A549 (cell line): ENCODE data around the gene INPP5A. TPM values are rescaled to one million over a fixed set of nuclear protein-coding genes. Genes with fewer than 3 reads are reported as not detected.

Experiments used
- ATAC-seq, 2 experiments: fragments of 200-7000 bp in 1 of 2; fragments of >200 bp in 1 of 2; cut with Nextera tagmentation in 1 of 2; cut with Tn5 transposase in 1 of 2; 3 replicates each; pipeline versions ENCODE4 v1.8.0 to v1.9.1; 2018 to 2020; ENCODE audit warnings: mild to moderate bottlenecking in 1 of 2, moderate library complexity in 1 of 2
- CTCF ChIA-PET: fragments of 300-600 bp; sonication (Branson Sonifier 250); formaldehyde crosslinking; extraction: SDS; loops from one replicate; lab custom pipeline; 2021; ENCODE audit warnings: antibody characterized with exemption, inconsistent platforms; lab: Yijun Ruan, JAX
- POLR2A ChIA-PET: fragments of 350-600 bp; formaldehyde crosslinking; extraction: SDS; loops from one replicate; lab custom pipeline; 2021; ENCODE audit warnings: antibody characterized with exemption, inconsistent platforms; lab: Yijun Ruan, JAX
- DNase-seq, 2 experiments: peaks; one replicate each; pipeline versions ENCODE4 v3.0.0 to v3.0.0-alpha.2; 2011 to 2016; ENCODE audit warnings: low read depth in 1 of 2, low spot score in 1 of 2
- FAIRE-seq: peaks from 2 replicates; lab custom pipeline; 2011; peaks lifted over from hg19 to GRCh38; lab: Jason Lieb, UNC
- H3K27ac ChIP-seq, 2 experiments: fragments of >200 bp; sonication (Bioruptor Twin); formaldehyde crosslinking; 3 replicates each; pipeline ENCODE4 v1.5.1; 2016 to 2017
- H3K4me1 ChIP-seq: fragments of >200 bp; sonication (Bioruptor Twin); formaldehyde crosslinking; 3 replicates; pipeline ENCODE4 v1.6.1; 2016
- H3K4me2 ChIP-seq: fragments of >200 bp; sonication (Bioruptor Twin); formaldehyde crosslinking; 3 replicates; pipeline ENCODE4 v1.6.1; 2016
- H3K4me3 ChIP-seq: fragments of >200 bp; sonication (Bioruptor Twin); formaldehyde crosslinking; 3 replicates; pipeline ENCODE4 v1.5.1; 2016
- H3K9me3 ChIP-seq: fragments of >200 bp; sonication (Bioruptor Twin); formaldehyde crosslinking; 3 replicates; pipeline ENCODE4 v1.6.1; 2016
- CBX2 ChIP-seq: fragments of 200-600 bp; sonication (generic); IDR thresholded peaks from 2 replicates; pipeline ENCODE4 v1.6.1; 2016; ENCODE audit warnings: low read depth, mild to moderate bottlenecking, borderline replicate concordance
- EP300 ChIP-seq, 2 experiments: fragments of >200 bp; sonication (Bioruptor Twin); formaldehyde crosslinking; IDR thresholded peaks; 2 replicates in 1 of 2; 3 replicates in 1 of 2; pipeline ENCODE4 v1.6.1; 2016 to 2017
- ESRRA ChIP-seq: fragments of 150-350 bp; IDR thresholded peaks from 2 replicates; pipeline ENCODE4 v1.6.1; 2014; ENCODE audit warnings: mild to moderate bottlenecking, low read length, borderline replicate concordance
- HDAC2 ChIP-seq: fragments of 200-600 bp; sonication (generic); IDR thresholded peaks from 2 replicates; pipeline ENCODE4 v1.6.1; 2016
- HES2 ChIP-seq: fragments of >200 bp; sonication (Bioruptor Twin); formaldehyde crosslinking; IDR thresholded peaks from 2 replicates; pipeline ENCODE4 v1.6.1; 2016
- JUN ChIP-seq, 2 experiments: fragments of >200 bp; sonication (Bioruptor Twin); formaldehyde crosslinking; IDR thresholded peaks; 2 replicates in 1 of 2; 3 replicates in 1 of 2; pipeline ENCODE4 v1.6.1; 2016 to 2017
- JUNB ChIP-seq: fragments of >200 bp; sonication (Bioruptor Twin); formaldehyde crosslinking; IDR thresholded peaks from 2 replicates; pipeline ENCODE4 v1.6.1; 2016
- MAFK ChIP-seq: fragments of 450-650 bp; IDR thresholded peaks from 2 replicates; pipeline ENCODE4 v1.6.1; 2014; ENCODE audit not compliant: partially characterized antibody
- MAX ChIP-seq: IDR thresholded peaks from 2 replicates; pipeline ENCODE4 v1.6.1; 2012
- MAZ ChIP-seq: fragments of 150-350 bp; IDR thresholded peaks from 2 replicates; pipeline ENCODE4 v1.6.1; 2014; ENCODE audit warnings: antibody characterized with exemption, low read depth, low read length, borderline replicate concordance
- PHF8 ChIP-seq: fragments of 200-600 bp; sonication (generic); IDR thresholded peaks from 2 replicates; pipeline ENCODE4 v1.6.1; 2016; ENCODE audit warnings: low read depth, mild to moderate bottlenecking, antibody characterized with exemption, moderate library complexity, borderline replicate concordance
- POLR2AphosphoS2 ChIP-seq: conservative IDR thresholded peaks from 2 replicates; pipeline ENCODE4 v1.6.1; 2012; ENCODE audit warnings: low read length, improper control_type of control experiment, inconsistent platforms
- RARB ChIP-seq: fragments of 250-450 bp; sonication (Bioruptor Pico); IDR thresholded peaks from 2 replicates; pipeline ENCODE4 v1.8.0; 2021; ENCODE audit warnings: mild to moderate bottlenecking, moderate library complexity
- RCOR1 ChIP-seq: fragments of 150-350 bp; IDR thresholded peaks from 2 replicates; pipeline ENCODE4 v1.6.1; 2014; ENCODE audit warnings: antibody characterized with exemption, low read length, low read depth
- RNF2 ChIP-seq: fragments of 200-600 bp; sonication (generic); IDR thresholded peaks from 2 replicates; pipeline ENCODE4 v1.6.1; 2016; ENCODE audit warnings: low read depth, mild to moderate bottlenecking, antibody characterized with exemption, moderate library complexity, borderline replicate concordance
- TFCP2L1 ChIP-seq: fragments of 250-450 bp; sonication (Bioruptor Pico); IDR thresholded peaks from 2 replicates; pipeline ENCODE4 v1.5.0; 2021; ENCODE audit warnings: mild to moderate bottlenecking
- ZC3H11A ChIP-seq: fragments of 450-650 bp; IDR thresholded peaks from 2 replicates; pipeline ENCODE4 v1.6.1; 2014; ENCODE audit warnings: antibody characterized with exemption, mild to moderate bottlenecking
- whole genome bisulfite sequencing: methylation state at CpG from one replicate; pipeline ENCODE4 v1.1.6; 2017; ENCODE audit errors: missing lambda C conversion rate; 5-methylcytosine and 5-hydroxymethylcytosine counted together
- polyA plus RNA-seq, 4 experiments: library from polyadenylated mRNA; depleted of rRNA in 3 of 4; stranded (reverse); fragments of >200 nt; fragmentation: RNase III in 1 of 4; extraction: RNeasy Plus Mini Kit Qiagen cat#74134 plus additional on column Dnase treatment in 1 of 4; gene quantifications; 2 replicates in 3 of 4; 3 replicates in 1 of 4; pipeline ENCODE4 v1.2.3, GENCODE V29; 2011 to 2017
- TF ChIP-seq, protein P1 (sequence below): IDR thresholded peaks from 2 replicates; pipeline ENCODE4 v1.6.1; 2012; ENCODE audit warnings: low read depth, borderline replicate concordance
- TF ChIP-seq, protein P2 (sequence below): fragments of 250-450 bp; sonication (Bioruptor Pico); IDR thresholded peaks from 2 replicates; pipeline ENCODE4 v1.5.0; 2021; ENCODE audit warnings: mild to moderate bottlenecking, moderate library complexity, borderline replicate concordance
- TF ChIP-seq, protein P3 (sequence below): fragments of 150-350 bp; IDR thresholded peaks from 2 replicates; pipeline ENCODE4 v1.6.1; 2014; ENCODE audit warnings: low read depth, mild to moderate bottlenecking, low read length
- TF ChIP-seq, protein P4 (sequence below): fragments of 200-600 bp; sonication (generic); IDR thresholded peaks from 2 replicates; pipeline ENCODE4 v1.6.1; 2016; ENCODE audit warnings: antibody characterized with exemption, mild to moderate bottlenecking, moderate library complexity

Gene INPP5A
- polyA plus RNA-seq, 2 of the 4 experiments (the other 2 are of a cell fraction) = 13.7 to 15.1 TPM

- ATAC-seq (no peak), FAIRE-seq (no peak)
- CTCF ChIA-PET = interaction anchor here (1.1 to 7.1 kb wide), 3 partner anchors 13 to 183 kb away, joined by 4 to 134 read pairs (median 23); no protein-coding TSS in a partner anchor
Measured at GRCh38 chr10:132641966-132642731, 104.6 kb downstream of the INPP5A start.

GRCh38 chr10:132642732-132643008 lies 105.1 kb downstream of the INPP5A start:
- FAIRE-seq (no peak), ATAC-seq (no peak), DNase-seq (no peak)
- H3K27ac ChIP-seq = no peak overlapping the region
- CTCF ChIA-PET = interaction anchor here (4.2 to 7.1 kb wide), 2 partner anchors 12 to 184 kb away, joined by 23 to 134 read pairs; no protein-coding TSS in a partner anchor
- 89% methylated on average over 11 of the region's 11 CpGs for WGBS
- H3K4me1 ChIP-seq = peaks cover under 1% of the 10 kb centered on the region; the same call in 1 of the 3 replicates
- no peaks in the 10 kb centered on the region for H3K9me3 ChIP-seq
- TF ChIP-seq HES2 (no peak), TFCP2L1 (CRISPR knock-in tag) (no peak), MAZ (no peak), ZC3H11A (no peak), JUN (IDR thresholded peaks at IDR 0.05) (no peak), HDAC2 (no peak), PHF8 (no peak), RCOR1 (no peak), MAX (no peak), ESRRA (no peak), POLR2AphosphoS2 (no peak), JUNB (no peak), RARB (CRISPR knock-in tag) (no peak)
- TF ChIP-seq, protein P1, sequence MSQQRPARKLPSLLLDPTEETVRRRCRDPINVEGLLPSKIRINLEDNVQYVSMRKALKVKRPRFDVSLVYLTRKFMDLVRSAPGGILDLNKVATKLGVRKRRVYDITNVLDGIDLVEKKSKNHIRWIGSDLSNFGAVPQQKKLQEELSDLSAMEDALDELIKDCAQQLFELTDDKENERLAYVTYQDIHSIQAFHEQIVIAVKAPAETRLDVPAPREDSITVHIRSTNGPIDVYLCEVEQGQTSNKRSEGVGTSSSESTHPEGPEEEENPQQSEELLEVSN = no peak
- TF ChIP-seq, protein P2, sequence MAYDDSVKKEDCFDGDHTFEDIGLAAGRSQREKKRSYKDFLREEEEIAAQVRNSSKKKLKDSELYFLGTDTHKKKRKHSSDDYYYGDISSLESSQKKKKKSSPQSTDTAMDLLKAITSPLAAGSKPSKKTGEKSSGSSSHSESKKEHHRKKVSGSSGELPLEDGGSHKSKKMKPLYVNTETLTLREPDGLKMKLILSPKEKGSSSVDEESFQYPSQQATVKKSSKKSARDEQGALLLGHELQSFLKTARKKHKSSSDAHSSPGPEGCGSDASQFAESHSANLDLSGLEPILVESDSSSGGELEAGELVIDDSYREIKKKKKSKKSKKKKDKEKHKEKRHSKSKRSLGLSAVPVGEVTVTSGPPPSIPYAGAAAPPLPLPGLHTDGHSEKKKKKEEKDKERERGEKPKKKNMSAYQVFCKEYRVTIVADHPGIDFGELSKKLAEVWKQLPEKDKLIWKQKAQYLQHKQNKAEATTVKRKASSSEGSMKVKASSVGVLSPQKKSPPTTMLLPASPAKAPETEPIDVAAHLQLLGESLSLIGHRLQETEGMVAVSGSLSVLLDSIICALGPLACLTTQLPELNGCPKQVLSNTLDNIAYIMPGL (CRISPR knock-in tag) = no peak
- TF ChIP-seq, protein P3, sequence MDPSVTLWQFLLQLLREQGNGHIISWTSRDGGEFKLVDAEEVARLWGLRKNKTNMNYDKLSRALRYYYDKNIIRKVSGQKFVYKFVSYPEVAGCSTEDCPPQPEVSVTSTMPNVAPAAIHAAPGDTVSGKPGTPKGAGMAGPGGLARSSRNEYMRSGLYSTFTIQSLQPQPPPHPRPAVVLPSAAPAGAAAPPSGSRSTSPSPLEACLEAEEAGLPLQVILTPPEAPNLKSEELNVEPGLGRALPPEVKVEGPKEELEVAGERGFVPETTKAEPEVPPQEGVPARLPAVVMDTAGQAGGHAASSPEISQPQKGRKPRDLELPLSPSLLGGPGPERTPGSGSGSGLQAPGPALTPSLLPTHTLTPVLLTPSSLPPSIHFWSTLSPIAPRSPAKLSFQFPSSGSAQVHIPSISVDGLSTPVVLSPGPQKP = no peak
- H3K4me2 ChIP-seq = no peak overlapping the region
- POLR2A ChIA-PET = no interaction called here
- no peak overlapping the region for H3K4me3 ChIP-seq

More at GRCh38 chr10:132641966-132642731, 104.6 kb downstream of the INPP5A start:
- Histone ChIP-seq H3K4me3 (no peak overlapping the region), H3K9me3 (no peaks in the 10 kb centered on the region), H3K4me1 (peaks cover 3% of the 10 kb centered on the region; the same call in 1 of the 3 replicates), H3K4me2 (no peak overlapping the region), H3K27ac (no peak overlapping the region)
- no peak for DNase-seq
- POLR2A ChIA-PET = no interaction called here
- no peak for TF ChIP-seq CBX2
- TF ChIP-seq, protein P4, sequence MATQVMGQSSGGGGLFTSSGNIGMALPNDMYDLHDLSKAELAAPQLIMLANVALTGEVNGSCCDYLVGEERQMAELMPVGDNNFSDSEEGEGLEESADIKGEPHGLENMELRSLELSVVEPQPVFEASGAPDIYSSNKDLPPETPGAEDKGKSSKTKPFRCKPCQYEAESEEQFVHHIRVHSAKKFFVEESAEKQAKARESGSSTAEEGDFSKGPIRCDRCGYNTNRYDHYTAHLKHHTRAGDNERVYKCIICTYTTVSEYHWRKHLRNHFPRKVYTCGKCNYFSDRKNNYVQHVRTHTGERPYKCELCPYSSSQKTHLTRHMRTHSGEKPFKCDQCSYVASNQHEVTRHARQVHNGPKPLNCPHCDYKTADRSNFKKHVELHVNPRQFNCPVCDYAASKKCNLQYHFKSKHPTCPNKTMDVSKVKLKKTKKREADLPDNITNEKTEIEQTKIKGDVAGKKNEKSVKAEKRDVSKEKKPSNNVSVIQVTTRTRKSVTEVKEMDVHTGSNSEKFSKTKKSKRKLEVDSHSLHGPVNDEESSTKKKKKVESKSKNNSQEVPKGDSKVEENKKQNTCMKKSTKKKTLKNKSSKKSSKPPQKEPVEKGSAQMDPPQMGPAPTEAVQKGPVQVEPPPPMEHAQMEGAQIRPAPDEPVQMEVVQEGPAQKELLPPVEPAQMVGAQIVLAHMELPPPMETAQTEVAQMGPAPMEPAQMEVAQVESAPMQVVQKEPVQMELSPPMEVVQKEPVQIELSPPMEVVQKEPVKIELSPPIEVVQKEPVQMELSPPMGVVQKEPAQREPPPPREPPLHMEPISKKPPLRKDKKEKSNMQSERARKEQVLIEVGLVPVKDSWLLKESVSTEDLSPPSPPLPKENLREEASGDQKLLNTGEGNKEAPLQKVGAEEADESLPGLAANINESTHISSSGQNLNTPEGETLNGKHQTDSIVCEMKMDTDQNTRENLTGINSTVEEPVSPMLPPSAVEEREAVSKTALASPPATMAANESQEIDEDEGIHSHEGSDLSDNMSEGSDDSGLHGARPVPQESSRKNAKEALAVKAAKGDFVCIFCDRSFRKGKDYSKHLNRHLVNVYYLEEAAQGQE = no peak
- TF ChIP-seq RNF2 = no peak
- no peak for TF ChIP-seq MAFK
- no peak for TF ChIP-seq EP300 (IDR thresholded peaks at IDR 0.05)
- 84% methylated on average over 33 of the region's 33 CpGs for WGBS
